ENCODE data around the gene TRPM5.
A peak's percentile ranks its signal among the peaks of the same experiment; 100 is the strongest.

The TRPM5 gene

DNA sequence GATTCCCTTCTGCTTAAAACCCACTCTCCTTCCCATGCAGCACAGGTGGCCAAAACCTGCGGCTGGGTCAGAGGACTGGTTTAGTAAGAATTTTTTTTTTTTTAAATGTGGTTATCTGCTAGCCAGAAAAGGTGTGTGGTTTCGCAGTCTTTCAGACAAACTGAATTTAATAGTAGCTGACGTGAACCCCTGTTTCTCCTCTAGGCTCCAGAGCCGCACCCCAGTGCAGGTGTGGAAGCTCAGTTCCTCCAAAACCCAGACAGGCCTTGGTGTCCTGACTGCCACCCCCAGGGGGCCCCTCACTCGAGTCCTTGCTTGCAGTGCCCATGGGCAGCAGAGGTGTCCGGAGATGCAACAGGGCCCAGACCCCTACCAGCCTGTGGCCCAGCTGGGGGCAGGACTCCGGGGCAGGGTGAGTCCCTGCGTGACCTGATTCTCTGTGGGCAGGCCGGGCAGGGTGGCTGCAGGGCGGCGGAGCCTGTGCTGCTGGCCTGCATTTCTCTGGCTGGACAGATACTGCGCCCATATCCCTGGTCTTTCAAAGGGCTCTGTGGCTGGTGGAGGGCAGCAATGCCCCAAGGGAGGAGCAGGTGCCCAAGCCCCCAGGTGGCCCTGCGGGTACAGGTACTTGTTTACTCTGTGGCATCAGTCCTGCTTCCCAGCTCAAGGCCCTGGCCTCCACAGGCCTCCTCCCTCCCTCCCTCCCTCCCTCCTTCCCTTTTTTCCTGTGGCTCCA lies 15.7 kb upstream of the TRPM5 start:
- Mint-ChIP-seq H3K4me1 (peaks cover 12% of the 10 kb centered on the region), H3K27me3 (ENCODE audit: low read depth) (peaks cover 10% of the 10 kb centered on the region), H3K4me3 (no peak overlapping the region), H3K27ac (no peak overlapping the region), H3K36me3 (ENCODE audit: low read depth) (no peaks in the 10 kb centered on the region), H3K9me3 (peaks cover 5% of the 10 kb centered on the region)
- TF ChIP-seq, protein P1, sequence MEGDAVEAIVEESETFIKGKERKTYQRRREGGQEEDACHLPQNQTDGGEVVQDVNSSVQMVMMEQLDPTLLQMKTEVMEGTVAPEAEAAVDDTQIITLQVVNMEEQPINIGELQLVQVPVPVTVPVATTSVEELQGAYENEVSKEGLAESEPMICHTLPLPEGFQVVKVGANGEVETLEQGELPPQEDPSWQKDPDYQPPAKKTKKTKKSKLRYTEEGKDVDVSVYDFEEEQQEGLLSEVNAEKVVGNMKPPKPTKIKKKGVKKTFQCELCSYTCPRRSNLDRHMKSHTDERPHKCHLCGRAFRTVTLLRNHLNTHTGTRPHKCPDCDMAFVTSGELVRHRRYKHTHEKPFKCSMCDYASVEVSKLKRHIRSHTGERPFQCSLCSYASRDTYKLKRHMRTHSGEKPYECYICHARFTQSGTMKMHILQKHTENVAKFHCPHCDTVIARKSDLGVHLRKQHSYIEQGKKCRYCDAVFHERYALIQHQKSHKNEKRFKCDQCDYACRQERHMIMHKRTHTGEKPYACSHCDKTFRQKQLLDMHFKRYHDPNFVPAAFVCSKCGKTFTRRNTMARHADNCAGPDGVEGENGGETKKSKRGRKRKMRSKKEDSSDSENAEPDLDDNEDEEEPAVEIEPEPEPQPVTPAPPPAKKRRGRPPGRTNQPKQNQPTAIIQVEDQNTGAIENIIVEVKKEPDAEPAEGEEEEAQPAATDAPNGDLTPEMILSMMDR (IDR thresholded peaks at IDR 0.05; ENCODE audit: unreplicated experiment in 3 of 3), result no peak

DNA sequence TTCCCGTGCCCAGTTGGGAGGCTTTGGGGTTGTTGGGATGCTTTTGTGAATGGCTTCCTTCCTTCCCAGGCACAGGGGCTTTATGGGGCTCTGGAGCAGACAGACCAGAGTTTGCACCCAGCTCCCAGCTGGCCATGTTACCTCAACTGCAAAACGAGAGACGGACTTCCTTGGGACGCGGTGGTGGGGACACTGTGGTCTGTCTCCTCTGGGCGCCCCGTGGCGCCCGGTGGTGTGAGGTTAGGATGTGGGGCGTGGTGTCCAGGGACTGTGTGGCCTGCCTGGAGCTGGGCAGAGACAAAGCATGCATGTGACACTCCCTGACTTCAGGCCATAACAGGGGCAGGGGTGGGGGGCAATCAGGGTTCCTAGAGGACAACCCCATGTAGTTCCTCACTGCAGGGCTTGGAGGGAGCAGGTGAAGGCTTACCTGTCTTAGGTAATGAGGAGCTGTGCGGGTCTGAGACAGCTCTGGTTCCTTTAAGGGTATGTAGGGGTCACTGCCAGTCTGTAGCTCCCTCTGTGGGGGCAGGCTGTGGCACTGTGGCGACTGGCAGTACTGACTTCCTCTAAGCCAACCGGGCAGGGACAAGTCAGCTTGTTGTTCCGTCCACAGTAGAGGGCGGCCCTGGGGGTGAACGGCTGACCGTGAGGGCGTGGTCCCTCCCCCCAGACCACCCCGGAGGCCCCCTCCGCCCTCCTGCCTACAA lies 14.9 kb upstream of the TRPM5 start:
- Mint-ChIP-seq H3K27ac (no peak overlapping the region), H3K36me3 (ENCODE audit: low read depth) (no peaks in the 10 kb centered on the region), H3K9me3 (peaks cover 5% of the 10 kb centered on the region), H3K27me3 (ENCODE audit: low read depth) (peaks cover 10% of the 10 kb centered on the region), H3K4me1 (peaks cover 12% of the 10 kb centered on the region), H3K4me3 (no peak overlapping the region)
- TF ChIP-seq, protein P1 (IDR thresholded peaks at IDR 0.05; ENCODE audit: unreplicated experiment in 3 of 3), result no peak

DNA sequence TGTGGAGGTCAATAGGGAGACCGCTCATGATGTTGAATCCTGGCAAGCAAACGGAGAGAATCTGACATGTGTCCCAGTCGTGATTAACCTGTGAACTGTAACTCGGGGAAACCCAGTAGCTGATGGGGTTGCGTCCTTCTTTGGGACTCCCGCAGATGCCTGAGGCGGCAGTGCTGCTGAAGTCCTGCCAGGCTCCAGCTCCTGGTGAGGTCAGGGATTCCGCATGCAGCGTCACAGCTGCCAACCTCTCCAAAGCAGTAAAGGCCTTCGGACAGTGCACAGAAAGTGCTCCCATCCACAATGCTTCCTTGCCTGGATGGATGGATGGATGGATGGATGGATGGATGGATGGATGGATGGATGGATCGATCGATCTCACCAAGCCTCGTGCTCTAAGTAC lies 14.0 kb upstream of the TRPM5 start:
- no peak overlapping the region for H3K4me3 Mint-ChIP-seq
- H3K36me3 Mint-ChIP-seq (ENCODE audit: low read depth), result no peaks in the 10 kb centered on the region
- peaks cover 12% of the 10 kb centered on the region for H3K4me1 Mint-ChIP-seq
- H3K9me3 Mint-ChIP-seq, result peaks cover 5% of the 10 kb centered on the region
- TF ChIP-seq, protein P1 (IDR thresholded peaks at IDR 0.05; ENCODE audit: unreplicated experiment in 3 of 3), result no peak
- H3K27me3 Mint-ChIP-seq (ENCODE audit: low read depth), result peaks cover 10% of the 10 kb centered on the region
- no peak overlapping the region for H3K27ac Mint-ChIP-seq

DNA sequence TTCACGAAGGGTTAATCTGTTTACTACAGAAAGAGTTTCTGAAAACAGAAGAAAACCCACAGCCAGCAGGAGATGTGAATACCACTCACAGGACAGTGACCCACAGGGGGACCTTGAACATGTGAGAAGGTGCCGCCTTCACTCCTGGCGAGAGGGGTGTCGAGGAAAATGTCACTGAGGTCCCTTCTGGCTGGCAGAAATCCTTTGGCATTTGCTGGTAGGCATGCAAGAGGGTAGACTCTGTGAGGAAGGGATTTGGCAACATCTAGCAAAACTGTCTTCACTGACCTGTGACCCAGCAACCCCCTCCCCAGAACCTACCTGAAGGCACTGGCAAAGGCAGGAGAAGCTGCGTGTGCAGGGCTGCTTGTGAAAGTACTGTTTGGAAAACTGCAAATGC lies 9.1 kb upstream of the TRPM5 start:
- H3K9me3 Mint-ChIP-seq, result peaks cover 5% of the 10 kb centered on the region
- H3K27me3 Mint-ChIP-seq (ENCODE audit: low read depth), result peaks cover 13% of the 10 kb centered on the region
- H3K27ac Mint-ChIP-seq, result no peak overlapping the region
- peaks cover 12% of the 10 kb centered on the region for H3K4me1 Mint-ChIP-seq
- TF ChIP-seq, protein P1 (IDR thresholded peaks at IDR 0.05; ENCODE audit: unreplicated experiment in 3 of 3), result no peak
- no peak overlapping the region for H3K4me3 Mint-ChIP-seq
- H3K36me3 Mint-ChIP-seq (ENCODE audit: low read depth), result no peaks in the 10 kb centered on the region

DNA sequence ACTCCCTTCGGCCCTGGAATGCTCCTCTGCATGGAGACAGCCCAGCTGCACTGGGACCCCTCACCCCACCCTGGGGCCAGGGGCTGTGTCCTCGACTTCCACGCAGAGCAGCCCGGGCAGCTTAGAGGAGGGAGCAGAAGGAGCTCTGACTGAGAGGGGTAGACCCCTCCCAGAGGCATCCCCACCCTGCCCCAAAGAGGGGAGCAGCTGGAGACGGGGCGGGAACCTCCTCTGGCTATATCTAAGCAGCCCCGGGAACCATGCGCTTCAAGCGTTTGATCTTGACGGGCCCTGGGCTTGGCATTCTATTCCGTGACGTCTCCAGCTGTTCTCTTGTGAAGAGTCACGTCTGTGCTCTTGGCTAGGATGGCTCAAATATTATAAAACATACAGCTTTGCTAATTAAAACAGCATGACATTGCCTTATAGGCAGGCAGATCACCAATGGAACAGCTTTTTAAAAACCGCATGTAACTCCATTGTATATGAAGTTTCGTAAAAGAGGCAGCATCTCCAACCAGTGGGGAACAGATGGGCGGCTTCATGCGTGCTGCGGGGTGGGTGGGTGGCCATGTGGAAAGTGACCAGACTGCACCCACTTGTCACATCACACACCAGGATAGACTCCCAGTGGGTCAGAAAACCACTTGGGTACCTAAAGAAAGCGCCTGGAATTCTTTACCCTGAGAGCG lies 8.2 kb upstream of the TRPM5 start:
- peaks cover 12% of the 10 kb centered on the region for H3K4me1 Mint-ChIP-seq
- H3K27ac Mint-ChIP-seq, result peak overlapping the region; percentile 16 to 87 (median 73)
- H3K27me3 Mint-ChIP-seq (ENCODE audit: low read depth), result peaks cover 22% of the 10 kb centered on the region
- peaks cover 5% of the 10 kb centered on the region for H3K9me3 Mint-ChIP-seq
- TF ChIP-seq, protein P1 (IDR thresholded peaks at IDR 0.05; ENCODE audit: unreplicated experiment in 3 of 3), result no peak
- H3K36me3 Mint-ChIP-seq (ENCODE audit: low read depth), result no peaks in the 10 kb centered on the region
- H3K4me3 Mint-ChIP-seq, result peak overlapping the region in 1 of 3 experiments; percentile 48
